Fibroblast of mammary gland (primary cell): ENCODE results near the gene PRPF19.

Experiments used
- DNase-seq: peaks from one replicate; pipeline ENCODE4 v3.0.0-alpha.2; 2010; ENCODE audit warnings: low read depth
- H3K4me3 ChIP-seq: 2 replicates; pipeline ENCODE4 v1.5.1; 2011; ENCODE audit warnings: low read depth, mild to moderate bottlenecking, low read length, moderate library complexity; ENCODE audit not compliant: control insufficient read depth
- CTCF ChIP-seq: conservative IDR thresholded peaks from 2 replicates; pipeline ENCODE4 v1.5.1; 2011; ENCODE audit warnings: low read depth, low read length, inconsistent platforms; ENCODE audit not compliant: control insufficient read depth, insufficient read depth

The PRPF19 gene

GRCh38 chr11:60951606-60951903, 45.2 kb upstream of the PRPF19 start:
- TF ChIP-seq CTCF: no peak
- no peak for DNase-seq
- no peak overlapping the region for H3K4me3 ChIP-seq

- DNase-seq: no peak
- TF ChIP-seq CTCF: no peak
- H3K4me3 ChIP-seq: no peak overlapping the region
Measured at GRCh38 chr11:60950933-60951605, 44.7 kb upstream of the PRPF19 start.

GRCh38 chr11:60950024-60950423, 43.6 kb upstream of the PRPF19 start:
- no peak overlapping the region for H3K4me3 ChIP-seq
- TF ChIP-seq CTCF: no peak
- no peak for DNase-seq

- DNase-seq: no peak
- no peak overlapping the region for H3K4me3 ChIP-seq
- no peak for TF ChIP-seq CTCF
Measured at GRCh38 chr11:60948250-60948649, 41.9 kb upstream of the PRPF19 start.

GRCh38 chr11:60947700-60948099, 41.3 kb upstream of the PRPF19 start:
- TF ChIP-seq CTCF: no peak
- no peak for DNase-seq
- H3K4me3 ChIP-seq: no peak overlapping the region

GRCh38 chr11:60946601-60947264, 40.3 kb upstream of the PRPF19 start:
- DNase-seq: no peak
- TF ChIP-seq CTCF: no peak

More at GRCh38 chr11:60946601-60947264, 40.3 kb upstream of the PRPF19 start:
- H3K4me3 ChIP-seq: no peak overlapping the region
